A549 (cell line): ENCODE results near the gene CDKN1A. TPM values are rescaled to one million over a fixed set of nuclear protein-coding genes. Genes with fewer than 3 reads are reported as not detected.

Source experiments
- ATAC-seq, 2 experiments: fragments of 200-7000 bp in 1 of 2; fragments of >200 bp in 1 of 2; cut with Nextera tagmentation in 1 of 2; cut with Tn5 transposase in 1 of 2; 3 replicates each; pipeline versions ENCODE4 v1.8.0 to v1.9.1; 2018 to 2020; ENCODE audit warnings: mild to moderate bottlenecking in 1 of 2, moderate library complexity in 1 of 2
- CTCF ChIA-PET: fragments of 300-600 bp; sonication (Branson Sonifier 250); formaldehyde crosslinking; extraction: SDS; loops from one replicate; lab custom pipeline; 2021; ENCODE audit warnings: antibody characterized with exemption, inconsistent platforms; lab: Yijun Ruan, JAX
- POLR2A ChIA-PET: fragments of 350-600 bp; formaldehyde crosslinking; extraction: SDS; loops from one replicate; lab custom pipeline; 2021; ENCODE audit warnings: antibody characterized with exemption, inconsistent platforms; lab: Yijun Ruan, JAX
- DNase-seq, 2 experiments: peaks; one replicate each; pipeline versions ENCODE4 v3.0.0 to v3.0.0-alpha.2; 2011 to 2016; ENCODE audit warnings: low read depth in 1 of 2, low spot score in 1 of 2
- FAIRE-seq: peaks from 2 replicates; lab custom pipeline; 2011; peaks lifted over from hg19 to GRCh38; lab: Jason Lieb, UNC
- H3K27ac ChIP-seq, 2 experiments: fragments of >200 bp; sonication (Bioruptor Twin); formaldehyde crosslinking; 3 replicates each; pipeline ENCODE4 v1.5.1; 2016 to 2017
- H3K4me1 ChIP-seq: fragments of >200 bp; sonication (Bioruptor Twin); formaldehyde crosslinking; 3 replicates; pipeline ENCODE4 v1.6.1; 2016
- H3K4me2 ChIP-seq: fragments of >200 bp; sonication (Bioruptor Twin); formaldehyde crosslinking; 3 replicates; pipeline ENCODE4 v1.6.1; 2016
- H3K4me3 ChIP-seq: fragments of >200 bp; sonication (Bioruptor Twin); formaldehyde crosslinking; 3 replicates; pipeline ENCODE4 v1.5.1; 2016
- H3K9me3 ChIP-seq: fragments of >200 bp; sonication (Bioruptor Twin); formaldehyde crosslinking; 3 replicates; pipeline ENCODE4 v1.6.1; 2016
- ATOH8 ChIP-seq: fragments of 250-450 bp; sonication (Bioruptor Pico); IDR thresholded peaks from 2 replicates; pipeline ENCODE4 v1.5.0; 2020; ENCODE audit warnings: low read depth, mild to moderate bottlenecking, moderate library complexity
- BHLHE40 ChIP-seq: IDR thresholded peaks from 2 replicates; pipeline ENCODE4 v1.6.1; 2012; ENCODE audit warnings: low read depth, low read length, inconsistent platforms
- CBX2 ChIP-seq: fragments of 200-600 bp; sonication (generic); IDR thresholded peaks from 2 replicates; pipeline ENCODE4 v1.6.1; 2016; ENCODE audit warnings: low read depth, mild to moderate bottlenecking, borderline replicate concordance
- CBX8 ChIP-seq: fragments of 200-600 bp; sonication (generic); IDR thresholded peaks from 2 replicates; pipeline ENCODE4 v1.6.1; 2016
- CEBPB ChIP-seq, 2 experiments: fragments of >200 bp in 1 of 2; sonication (Bioruptor Twin) in 1 of 2; formaldehyde crosslinking in 1 of 2; IDR thresholded peaks; 2 replicates each; pipeline ENCODE4 v1.6.1; 2012 to 2016
- CHD2 ChIP-seq: fragments of 150-350 bp; IDR thresholded peaks from 2 replicates; pipeline ENCODE4 v1.6.1; 2014; ENCODE audit warnings: low read length; ENCODE audit not compliant: partially characterized antibody
- EHMT2 ChIP-seq: fragments of 200-600 bp; sonication (generic); IDR thresholded peaks from 2 replicates; pipeline ENCODE4 v1.6.1; 2016; ENCODE audit warnings: antibody characterized with exemption, low read depth, mild to moderate bottlenecking, moderate library complexity
- EP300 ChIP-seq, 2 experiments: fragments of >200 bp; sonication (Bioruptor Twin); formaldehyde crosslinking; IDR thresholded peaks; 2 replicates in 1 of 2; 3 replicates in 1 of 2; pipeline ENCODE4 v1.6.1; 2016 to 2017
- FOSB ChIP-seq: fragments of 250-450 bp; sonication (Bioruptor Pico); IDR thresholded peaks from 2 replicates; pipeline ENCODE4 v1.5.0; 2020; ENCODE audit warnings: mild to moderate bottlenecking, moderate library complexity
- FOXS1 ChIP-seq: fragments of 250-450 bp; sonication (Bioruptor Pico); IDR thresholded peaks from 2 replicates; pipeline ENCODE4 v1.5.0; 2020; ENCODE audit warnings: mild to moderate bottlenecking, moderate library complexity
- GATA3 ChIP-seq: IDR thresholded peaks from 2 replicates; pipeline ENCODE4 v1.6.1; 2012; ENCODE audit warnings: borderline replicate concordance
- HDAC2 ChIP-seq: fragments of 200-600 bp; sonication (generic); IDR thresholded peaks from 2 replicates; pipeline ENCODE4 v1.6.1; 2016
- HEYL ChIP-seq: fragments of 250-450 bp; sonication (Bioruptor Pico); IDR thresholded peaks from 2 replicates; pipeline ENCODE4 v1.8.0; 2021; ENCODE audit warnings: mild to moderate bottlenecking, moderate library complexity
- KDM1A ChIP-seq: fragments of 200-600 bp; sonication (generic); IDR thresholded peaks from 2 replicates; pipeline ENCODE4 v1.6.1; 2016; ENCODE audit warnings: low read depth, mild to moderate bottlenecking
- KDM5A ChIP-seq: fragments of 200-600 bp; sonication (generic); IDR thresholded peaks from 2 replicates; pipeline ENCODE4 v1.6.1; 2016; ENCODE audit warnings: antibody characterized with exemption, mild to moderate bottlenecking
- MAFK ChIP-seq: fragments of 450-650 bp; IDR thresholded peaks from 2 replicates; pipeline ENCODE4 v1.6.1; 2014; ENCODE audit not compliant: partially characterized antibody
- MAZ ChIP-seq: fragments of 150-350 bp; IDR thresholded peaks from 2 replicates; pipeline ENCODE4 v1.6.1; 2014; ENCODE audit warnings: antibody characterized with exemption, low read depth, low read length, borderline replicate concordance
- NFE2L2 ChIP-seq: fragments of 150-350 bp; conservative IDR thresholded peaks from 2 replicates; pipeline ENCODE4 v1.6.1; 2014; ENCODE audit warnings: low read length
- POLR2AphosphoS2 ChIP-seq: conservative IDR thresholded peaks from 2 replicates; pipeline ENCODE4 v1.6.1; 2012; ENCODE audit warnings: low read length, improper control_type of control experiment, inconsistent platforms
- RAD21 ChIP-seq, 2 experiments: fragments of >200 bp in 1 of 2; sonication (Bioruptor Twin) in 1 of 2; formaldehyde crosslinking in 1 of 2; IDR thresholded peaks in 1 of 2; conservative IDR thresholded peaks in 1 of 2; 2 replicates in 1 of 2; 3 replicates in 1 of 2; pipeline ENCODE4 v1.6.1; 2012 to 2018; ENCODE audit warnings: inconsistent platforms in 1 of 2
- SMC3 ChIP-seq: fragments of >200 bp; sonication (Bioruptor Twin); formaldehyde crosslinking; IDR thresholded peaks from 3 replicates; pipeline ENCODE4 v1.6.1; 2018; ENCODE audit warnings: inconsistent platforms
- TP53 ChIP-seq: fragments of 250-450 bp; sonication (Bioruptor Pico); IDR thresholded peaks from 2 replicates; pipeline ENCODE4 v1.5.0; 2021; ENCODE audit warnings: mild to moderate bottlenecking, moderate library complexity
- ZC3H11A ChIP-seq: fragments of 450-650 bp; IDR thresholded peaks from 2 replicates; pipeline ENCODE4 v1.6.1; 2014; ENCODE audit warnings: antibody characterized with exemption, mild to moderate bottlenecking
- ZNF302 ChIP-seq: fragments of 250-450 bp; sonication (Bioruptor Pico); IDR thresholded peaks from 2 replicates; pipeline ENCODE4 v1.9.0; 2021; ENCODE audit warnings: inconsistent platforms, mild to moderate bottlenecking, moderate library complexity
- WGBS: methylation state at CpG from one replicate; pipeline ENCODE4 v1.1.6; 2017; ENCODE audit errors: missing lambda C conversion rate; 5-methylcytosine and 5-hydroxymethylcytosine counted together
- polyA plus RNA-seq, 4 experiments: library from polyadenylated mRNA; depleted of rRNA in 3 of 4; stranded (reverse); fragments of >200 nt; fragmentation: RNase III in 1 of 4; extraction: RNeasy Plus Mini Kit Qiagen cat#74134 plus additional on column Dnase treatment in 1 of 4; gene quantifications; 2 replicates in 3 of 4; 3 replicates in 1 of 4; pipeline ENCODE4 v1.2.3, GENCODE V29; 2011 to 2017
- TF ChIP-seq, protein P1 (sequence below): IDR thresholded peaks from 2 replicates; pipeline ENCODE4 v1.6.1; 2012
- TF ChIP-seq, protein P2 (sequence below): IDR thresholded peaks from 2 replicates; pipeline ENCODE4 v1.6.1; 2012; ENCODE audit warnings: low read depth, borderline replicate concordance

Gene CDKN1A
- polyA plus RNA-seq, 2 of the 4 experiments (the other 2 are of a cell fraction), result 130 to 183 TPM

DNA sequence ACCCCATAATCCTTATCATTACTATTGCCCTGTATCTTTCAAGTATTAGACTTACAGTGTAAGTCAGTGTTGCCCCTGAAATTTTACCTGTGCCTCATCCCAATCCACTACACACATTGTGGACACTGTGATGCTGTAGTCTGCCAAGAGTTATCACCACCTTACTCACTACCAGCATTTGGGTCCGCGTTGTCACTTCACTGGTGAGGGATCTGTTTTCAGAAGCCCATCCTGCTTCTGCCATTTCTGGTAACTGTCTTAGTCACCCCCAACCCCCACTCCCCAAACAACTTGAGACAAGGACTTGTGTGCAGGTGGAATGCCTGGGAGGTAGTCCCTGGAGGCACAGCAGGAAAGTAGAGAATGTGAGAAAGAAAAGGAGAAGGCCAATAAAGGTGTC lies 13.1 kb downstream of the CDKN1A start:
- TF ChIP-seq CBX2 (no peak), MAFK (no peak), BHLHE40 (no peak), TP53 (CRISPR knock-in tag) (no peak), MAZ (no peak)
- TF ChIP-seq, protein P1, sequence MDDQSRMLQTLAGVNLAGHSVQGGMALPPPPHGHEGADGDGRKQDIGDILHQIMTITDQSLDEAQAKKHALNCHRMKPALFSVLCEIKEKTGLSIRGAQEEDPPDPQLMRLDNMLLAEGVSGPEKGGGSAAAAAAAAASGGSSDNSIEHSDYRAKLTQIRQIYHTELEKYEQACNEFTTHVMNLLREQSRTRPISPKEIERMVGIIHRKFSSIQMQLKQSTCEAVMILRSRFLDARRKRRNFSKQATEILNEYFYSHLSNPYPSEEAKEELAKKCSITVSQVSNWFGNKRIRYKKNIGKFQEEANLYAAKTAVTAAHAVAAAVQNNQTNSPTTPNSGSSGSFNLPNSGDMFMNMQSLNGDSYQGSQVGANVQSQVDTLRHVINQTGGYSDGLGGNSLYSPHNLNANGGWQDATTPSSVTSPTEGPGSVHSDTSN, result no peak
- no peak for DNase-seq
- WGBS, result 100% methylated on average over 2 of the region's 2 CpGs
- H3K4me1 ChIP-seq, result no peaks in the 10 kb centered on the region
- ChIA-PET CTCF (interaction anchor here (1.1 to 2.5 kb wide), 3 partner anchors 9 to 440 kb away, joined by 3 to 14 read pairs (median 4); no protein-coding TSS in a partner anchor), POLR2A (no interaction called here)
- no peaks in the 10 kb centered on the region for H3K9me3 ChIP-seq
- ATAC-seq, result no peak; a peak in 1 of 6 replicates
- no peak overlapping the region for H3K4me2 ChIP-seq
- no peak overlapping the region for H3K4me3 ChIP-seq
- no peak for FAIRE-seq
- no peak overlapping the region for H3K27ac ChIP-seq

DNA sequence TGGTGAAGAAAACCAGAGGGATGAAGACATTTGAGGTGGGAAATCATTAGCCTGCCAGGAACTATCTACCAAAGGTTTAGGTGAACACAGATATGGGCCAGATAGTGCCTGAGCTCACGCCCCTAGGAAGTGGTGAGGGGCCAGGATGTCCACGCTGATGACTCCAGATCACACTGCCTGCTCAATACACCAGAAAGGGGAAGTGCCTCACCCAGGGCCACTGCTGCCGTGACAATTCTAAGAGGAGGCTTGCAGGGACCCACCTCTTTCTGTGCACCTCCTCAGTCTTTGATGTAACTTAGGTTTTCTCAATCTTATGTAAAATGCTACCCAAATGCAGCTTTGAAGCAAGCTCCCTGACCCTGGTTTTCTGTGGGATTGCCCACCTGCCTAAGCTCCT lies 13.7 kb downstream of the CDKN1A start:
- DNase-seq, result no peak
- Histone ChIP-seq H3K4me1 (no peaks in the 10 kb centered on the region), H3K9me3 (no peaks in the 10 kb centered on the region), H3K27ac (no peak overlapping the region), H3K4me2 (no peak overlapping the region), H3K4me3 (no peak overlapping the region)
- POLR2A ChIA-PET, result no interaction called here
- FAIRE-seq, result no peak
- WGBS, result 84% methylated on average over 3 of the region's 3 CpGs
- ATAC-seq, result no peak
- TF ChIP-seq EHMT2, result no peak
- TF ChIP-seq EP300 (IDR thresholded peaks at IDR 0.05), result no peak
- no peak for TF ChIP-seq HDAC2
- TF ChIP-seq ZNF302 (CRISPR knock-in tag), result no peak
- no peak for TF ChIP-seq RAD21 (conservative IDR thresholded peaks at IDR 0.05 in 1 of 2, IDR thresholded peaks at IDR 0.05 in 1 of 2)
- no peak for TF ChIP-seq KDM1A
- no peak for TF ChIP-seq GATA3
- CTCF ChIA-PET, result interaction anchor here (0.8 to 1.3 kb wide), 3 partner anchors 11 to 441 kb away, joined by 3 to 5 read pairs (median 3); no protein-coding TSS in a partner anchor

DNA sequence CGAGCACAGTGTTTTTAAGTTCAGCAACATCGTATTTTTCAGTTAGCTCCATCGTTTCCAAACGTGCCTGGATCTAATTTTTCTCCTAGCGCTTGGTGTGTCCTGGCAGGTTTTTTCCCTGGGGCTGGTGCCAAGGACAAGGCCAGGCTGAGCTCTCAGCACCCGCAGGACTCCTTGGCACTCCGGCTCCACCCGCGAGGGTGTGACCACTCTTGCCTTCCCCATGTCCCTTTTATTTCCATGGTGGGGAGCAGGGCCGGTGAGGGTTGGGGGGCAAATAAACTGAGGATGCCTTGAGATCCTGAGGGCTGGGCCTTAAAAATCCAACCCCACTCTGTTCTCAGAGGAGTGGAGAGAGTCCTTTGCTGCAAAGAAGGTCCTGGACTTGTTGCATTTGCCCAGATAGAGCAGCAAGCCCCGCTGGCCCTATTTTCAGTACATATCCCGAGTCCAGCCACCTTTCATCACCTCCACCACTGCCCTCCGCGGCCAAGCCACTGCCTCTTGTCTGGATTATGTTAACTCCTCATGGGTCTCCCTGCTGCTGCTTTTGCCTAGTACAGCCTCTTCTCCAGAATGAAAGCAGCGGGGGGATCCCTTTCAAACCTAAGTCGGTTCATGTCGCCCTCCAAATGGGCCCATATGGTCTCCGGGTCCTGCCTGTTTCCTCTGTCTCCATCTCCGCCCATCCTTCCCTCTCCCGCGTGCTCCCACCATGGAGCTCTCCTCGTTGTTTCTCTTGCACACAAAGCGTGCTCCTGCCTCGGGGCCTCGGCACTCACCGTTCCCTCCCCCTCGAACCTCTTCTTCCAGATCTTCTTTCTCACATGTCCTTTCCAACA lies 14.6 kb downstream of the CDKN1A start:
- H3K4me2 ChIP-seq, result no peak overlapping the region
- 80% methylated on average over 26 of the region's 27 CpGs for WGBS
- ChIA-PET CTCF (interaction anchor here (0.8 to 1.3 kb wide), 3 partner anchors 12 to 442 kb away, joined by 3 to 5 read pairs (median 3); no protein-coding TSS in a partner anchor), POLR2A (no interaction called here)
- no peaks in the 10 kb centered on the region for H3K9me3 ChIP-seq
- FAIRE-seq (no peak), ATAC-seq (no peak), DNase-seq (no peak)
- H3K27ac ChIP-seq, result no peak overlapping the region
- H3K4me1 ChIP-seq, result no peaks in the 10 kb centered on the region
- H3K4me3 ChIP-seq, result no peak overlapping the region
- no peak for TF ChIP-seq KDM5A
- TF ChIP-seq EP300 (IDR thresholded peaks at IDR 0.05), result no peak
- no peak for TF ChIP-seq FOSB
- TF ChIP-seq RAD21 (conservative IDR thresholded peaks at IDR 0.05 in 1 of 2, IDR thresholded peaks at IDR 0.05 in 1 of 2), result no peak
- TF ChIP-seq CEBPB (IDR thresholded peaks at IDR 0.05), result no peak
- no peak for TF ChIP-seq ATOH8 (CRISPR knock-in tag)
- TF ChIP-seq CHD2, result no peak
- no peak for TF ChIP-seq POLR2AphosphoS2
- TF ChIP-seq, protein P2, sequence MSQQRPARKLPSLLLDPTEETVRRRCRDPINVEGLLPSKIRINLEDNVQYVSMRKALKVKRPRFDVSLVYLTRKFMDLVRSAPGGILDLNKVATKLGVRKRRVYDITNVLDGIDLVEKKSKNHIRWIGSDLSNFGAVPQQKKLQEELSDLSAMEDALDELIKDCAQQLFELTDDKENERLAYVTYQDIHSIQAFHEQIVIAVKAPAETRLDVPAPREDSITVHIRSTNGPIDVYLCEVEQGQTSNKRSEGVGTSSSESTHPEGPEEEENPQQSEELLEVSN, result no peak
- TF ChIP-seq HEYL (CRISPR knock-in tag), result no peak
- TF ChIP-seq BHLHE40, result no peak
- TF ChIP-seq TP53 (CRISPR knock-in tag), result no peak
- TF ChIP-seq NFE2L2, result no peak
- no peak for TF ChIP-seq SMC3
- no peak for TF ChIP-seq FOXS1 (CRISPR knock-in tag)
- no peak for TF ChIP-seq ZC3H11A
- TF ChIP-seq KDM1A, result no peak
- TF ChIP-seq CBX8, result no peak
